ENCODE measurements around the gene FADS2. TPM values are rescaled to one million over a fixed set of nuclear protein-coding genes. Genes with fewer than 3 reads are reported as not detected.

Gene FADS2
- total and polyA plus RNA-seq, 2 of the 13 experiments (the other 11 are each of a cell fraction or from before 2014, with no cell fraction given) = 90.1 to 124 TPM

DNA sequence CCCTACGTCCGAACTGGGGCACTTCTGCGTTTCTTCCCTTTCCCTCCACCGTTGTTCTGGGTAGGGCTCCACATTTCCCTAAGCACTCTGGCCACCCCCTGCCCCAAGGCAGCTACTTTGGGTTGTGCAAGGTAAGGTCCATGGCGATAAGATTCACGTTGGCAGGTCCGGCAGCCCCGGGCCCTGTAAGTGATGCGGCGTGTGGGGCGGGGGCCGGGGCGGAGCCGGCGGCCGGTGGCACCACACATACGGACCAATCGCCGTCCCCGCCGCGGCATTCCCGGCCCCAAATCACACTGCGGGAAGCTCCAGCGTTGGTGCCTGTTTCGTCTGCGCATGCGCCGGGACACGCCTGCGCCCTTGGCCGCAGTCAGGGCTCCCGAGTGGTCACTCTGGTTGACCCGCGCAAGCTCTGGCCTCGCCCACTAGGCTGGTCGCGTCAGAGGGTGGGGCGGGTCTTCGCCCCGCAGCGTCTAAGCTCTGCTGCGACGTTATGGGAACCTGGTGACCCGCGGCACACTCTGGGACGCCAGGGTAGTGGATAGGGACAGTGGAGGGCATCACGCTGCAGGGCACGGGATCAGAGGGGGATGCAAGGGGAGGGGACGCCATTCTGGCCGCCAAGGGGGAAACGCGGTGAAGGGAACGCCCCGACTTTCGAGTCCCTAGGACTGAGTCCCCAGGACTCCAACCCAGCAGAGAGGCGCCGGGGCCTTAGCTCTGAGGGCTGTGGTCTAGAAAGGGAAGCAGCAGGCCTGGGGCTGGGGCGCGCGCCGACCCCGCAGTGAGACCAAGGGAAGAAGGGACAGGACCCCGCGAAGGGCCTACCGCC is 12.9 kb upstream of the FADS2 start (continued):
- TF ChIP-seq, protein P1, sequence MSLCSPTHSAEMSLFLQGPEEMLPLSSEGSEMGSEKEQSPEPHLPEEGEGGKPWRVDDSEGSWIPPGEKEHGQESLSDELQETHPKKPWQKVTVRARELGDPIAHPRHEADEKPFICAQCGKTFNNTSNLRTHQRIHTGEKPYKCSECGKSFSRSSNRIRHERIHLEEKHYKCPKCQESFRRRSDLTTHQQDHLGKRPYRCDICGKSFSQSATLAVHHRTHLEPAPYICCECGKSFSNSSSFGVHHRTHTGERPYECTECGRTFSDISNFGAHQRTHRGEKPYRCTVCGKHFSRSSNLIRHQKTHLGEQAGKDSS (CRISPR knock-in tag; IDR thresholded peaks at IDR 0.05; ENCODE audit: borderline replicate concordance, low read depth) = no peak; the same call in 1 of the 2 replicates
- 0 out of 2 replicates have a peak, but pooled peaks have one; percentile 30 for TF ChIP-seq PRMT3 (CRISPR knock-in tag; IDR thresholded peaks at IDR 0.05; ENCODE audit: borderline replicate concordance, low read depth)
- TF ChIP-seq ZNF816 (CRISPR knock-in tag; IDR thresholded peaks at IDR 0.05; ENCODE audit: borderline replicate concordance) = no peak
- peak; percentile 74 for TF ChIP-seq TFDP1 (CRISPR knock-in tag; IDR thresholded peaks at IDR 0.05; ENCODE audit: borderline replicate concordance)
- no peak; the same call in 1 of the 2 replicates for TF ChIP-seq KAT7 (CRISPR knock-in tag; IDR thresholded peaks at IDR 0.05; ENCODE audit: borderline replicate concordance)
- no peak for TF ChIP-seq RARG (CRISPR knock-in tag; IDR thresholded peaks at IDR 0.05; ENCODE audit: low read depth)
- TF ChIP-seq, protein P2, sequence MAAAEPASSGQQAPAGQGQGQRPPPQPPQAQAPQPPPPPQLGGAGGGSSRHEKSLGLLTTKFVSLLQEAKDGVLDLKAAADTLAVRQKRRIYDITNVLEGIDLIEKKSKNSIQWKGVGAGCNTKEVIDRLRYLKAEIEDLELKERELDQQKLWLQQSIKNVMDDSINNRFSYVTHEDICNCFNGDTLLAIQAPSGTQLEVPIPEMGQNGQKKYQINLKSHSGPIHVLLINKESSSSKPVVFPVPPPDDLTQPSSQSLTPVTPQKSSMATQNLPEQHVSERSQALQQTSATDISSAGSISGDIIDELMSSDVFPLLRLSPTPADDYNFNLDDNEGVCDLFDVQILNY (CRISPR knock-in tag; conservative IDR thresholded peaks at IDR 0.05) = 0 out of 2 replicates have a peak, but pooled peaks have one; percentile 11
- TF ChIP-seq HMG20A (CRISPR knock-in tag; IDR thresholded peaks at IDR 0.05; ENCODE audit: borderline replicate concordance) = no peak
- TF ChIP-seq, protein P3, sequence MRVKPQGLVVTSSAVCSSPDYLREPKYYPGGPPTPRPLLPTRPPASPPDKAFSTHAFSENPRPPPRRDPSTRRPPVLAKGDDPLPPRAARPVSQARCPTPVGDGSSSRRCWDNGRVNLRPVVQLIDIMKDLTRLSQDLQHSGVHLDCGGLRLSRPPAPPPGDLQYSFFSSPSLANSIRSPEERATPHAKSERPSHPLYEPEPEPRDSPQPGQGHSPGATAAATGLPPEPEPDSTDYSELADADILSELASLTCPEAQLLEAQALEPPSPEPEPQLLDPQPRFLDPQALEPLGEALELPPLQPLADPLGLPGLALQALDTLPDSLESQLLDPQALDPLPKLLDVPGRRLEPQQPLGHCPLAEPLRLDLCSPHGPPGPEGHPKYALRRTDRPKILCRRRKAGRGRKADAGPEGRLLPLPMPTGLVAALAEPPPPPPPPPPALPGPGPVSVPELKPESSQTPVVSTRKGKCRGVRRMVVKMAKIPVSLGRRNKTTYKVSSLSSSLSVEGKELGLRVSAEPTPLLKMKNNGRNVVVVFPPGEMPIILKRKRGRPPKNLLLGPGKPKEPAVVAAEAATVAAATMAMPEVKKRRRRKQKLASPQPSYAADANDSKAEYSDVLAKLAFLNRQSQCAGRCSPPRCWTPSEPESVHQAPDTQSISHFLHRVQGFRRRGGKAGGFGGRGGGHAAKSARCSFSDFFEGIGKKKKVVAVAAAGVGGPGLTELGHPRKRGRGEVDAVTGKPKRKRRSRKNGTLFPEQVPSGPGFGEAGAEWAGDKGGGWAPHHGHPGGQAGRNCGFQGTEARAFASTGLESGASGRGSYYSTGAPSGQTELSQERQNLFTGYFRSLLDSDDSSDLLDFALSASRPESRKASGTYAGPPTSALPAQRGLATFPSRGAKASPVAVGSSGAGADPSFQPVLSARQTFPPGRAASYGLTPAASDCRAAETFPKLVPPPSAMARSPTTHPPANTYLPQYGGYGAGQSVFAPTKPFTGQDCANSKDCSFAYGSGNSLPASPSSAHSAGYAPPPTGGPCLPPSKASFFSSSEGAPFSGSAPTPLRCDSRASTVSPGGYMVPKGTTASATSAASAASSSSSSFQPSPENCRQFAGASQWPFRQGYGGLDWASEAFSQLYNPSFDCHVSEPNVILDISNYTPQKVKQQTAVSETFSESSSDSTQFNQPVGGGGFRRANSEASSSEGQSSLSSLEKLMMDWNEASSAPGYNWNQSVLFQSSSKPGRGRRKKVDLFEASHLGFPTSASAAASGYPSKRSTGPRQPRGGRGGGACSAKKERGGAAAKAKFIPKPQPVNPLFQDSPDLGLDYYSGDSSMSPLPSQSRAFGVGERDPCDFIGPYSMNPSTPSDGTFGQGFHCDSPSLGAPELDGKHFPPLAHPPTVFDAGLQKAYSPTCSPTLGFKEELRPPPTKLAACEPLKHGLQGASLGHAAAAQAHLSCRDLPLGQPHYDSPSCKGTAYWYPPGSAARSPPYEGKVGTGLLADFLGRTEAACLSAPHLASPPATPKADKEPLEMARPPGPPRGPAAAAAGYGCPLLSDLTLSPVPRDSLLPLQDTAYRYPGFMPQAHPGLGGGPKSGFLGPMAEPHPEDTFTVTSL (CRISPR knock-in tag; IDR thresholded peaks at IDR 0.05; ENCODE audit: borderline replicate concordance) = no peak
- TF ChIP-seq, protein P4, sequence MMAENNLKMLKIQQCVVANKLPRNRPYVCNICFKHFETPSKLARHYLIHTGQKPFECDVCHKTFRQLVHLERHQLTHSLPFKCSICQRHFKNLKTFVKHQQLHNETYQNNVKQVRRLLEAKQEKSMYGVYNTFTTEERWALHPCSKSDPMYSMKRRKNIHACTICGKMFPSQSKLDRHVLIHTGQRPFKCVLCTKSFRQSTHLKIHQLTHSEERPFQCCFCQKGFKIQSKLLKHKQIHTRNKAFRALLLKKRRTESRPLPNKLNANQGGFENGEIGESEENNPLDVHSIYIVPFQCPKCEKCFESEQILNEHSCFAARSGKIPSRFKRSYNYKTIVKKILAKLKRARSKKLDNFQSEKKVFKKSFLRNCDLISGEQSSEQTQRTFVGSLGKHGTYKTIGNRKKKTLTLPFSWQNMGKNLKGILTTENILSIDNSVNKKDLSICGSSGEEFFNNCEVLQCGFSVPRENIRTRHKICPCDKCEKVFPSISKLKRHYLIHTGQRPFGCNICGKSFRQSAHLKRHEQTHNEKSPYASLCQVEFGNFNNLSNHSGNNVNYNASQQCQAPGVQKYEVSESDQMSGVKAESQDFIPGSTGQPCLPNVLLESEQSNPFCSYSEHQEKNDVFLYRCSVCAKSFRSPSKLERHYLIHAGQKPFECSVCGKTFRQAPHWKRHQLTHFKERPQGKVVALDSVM (CRISPR knock-in tag; IDR thresholded peaks at IDR 0.05) = peak; percentile 29; the same call in 1 of the 2 replicates
- TF ChIP-seq ZNF788 (CRISPR knock-in tag; IDR thresholded peaks at IDR 0.05; ENCODE audit: borderline replicate concordance) = peak; percentile 27; the same call in 1 of the 2 replicates
- peak in 1 of 2 experiments; percentile 86; a peak in 2 of 4 replicates for TF ChIP-seq POLR2A (IDR thresholded peaks at IDR 0.05; ENCODE audit: insufficient read depth in 1 of 2, low read depth in 2 of 2, low read length in 2 of 2)
- TF ChIP-seq, protein P5, sequence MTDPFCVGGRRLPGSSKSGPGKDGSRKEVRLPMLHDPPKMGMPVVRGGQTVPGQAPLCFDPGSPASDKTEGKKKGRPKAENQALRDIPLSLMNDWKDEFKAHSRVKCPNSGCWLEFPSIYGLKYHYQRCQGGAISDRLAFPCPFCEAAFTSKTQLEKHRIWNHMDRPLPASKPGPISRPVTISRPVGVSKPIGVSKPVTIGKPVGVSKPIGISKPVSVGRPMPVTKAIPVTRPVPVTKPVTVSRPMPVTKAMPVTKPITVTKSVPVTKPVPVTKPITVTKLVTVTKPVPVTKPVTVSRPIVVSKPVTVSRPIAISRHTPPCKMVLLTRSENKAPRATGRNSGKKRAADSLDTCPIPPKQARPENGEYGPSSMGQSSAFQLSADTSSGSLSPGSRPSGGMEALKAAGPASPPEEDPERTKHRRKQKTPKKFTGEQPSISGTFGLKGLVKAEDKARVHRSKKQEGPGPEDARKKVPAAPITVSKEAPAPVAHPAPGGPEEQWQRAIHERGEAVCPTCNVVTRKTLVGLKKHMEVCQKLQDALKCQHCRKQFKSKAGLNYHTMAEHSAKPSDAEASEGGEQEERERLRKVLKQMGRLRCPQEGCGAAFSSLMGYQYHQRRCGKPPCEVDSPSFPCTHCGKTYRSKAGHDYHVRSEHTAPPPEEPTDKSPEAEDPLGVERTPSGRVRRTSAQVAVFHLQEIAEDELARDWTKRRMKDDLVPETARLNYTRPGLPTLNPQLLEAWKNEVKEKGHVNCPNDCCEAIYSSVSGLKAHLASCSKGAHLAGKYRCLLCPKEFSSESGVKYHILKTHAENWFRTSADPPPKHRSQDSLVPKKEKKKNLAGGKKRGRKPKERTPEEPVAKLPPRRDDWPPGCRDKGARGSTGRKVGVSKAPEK (CRISPR knock-in tag; IDR thresholded peaks at IDR 0.05; ENCODE audit: borderline replicate concordance) = no peak

Measured in HepG2 (cell line).